HG02885 (cell line): Measurements from ENCODE around the gene GPRASP3.

Experiments used
- ATAC-seq: cut with Tn5 transposase; IDR thresholded peaks from one replicate; pipeline ENCODE4 v1.9.1; 2021; ENCODE audit warnings: mild to moderate bottlenecking; ENCODE audit not compliant: unreplicated experiment, poor library complexity

Gene GPRASP3

DNA sequence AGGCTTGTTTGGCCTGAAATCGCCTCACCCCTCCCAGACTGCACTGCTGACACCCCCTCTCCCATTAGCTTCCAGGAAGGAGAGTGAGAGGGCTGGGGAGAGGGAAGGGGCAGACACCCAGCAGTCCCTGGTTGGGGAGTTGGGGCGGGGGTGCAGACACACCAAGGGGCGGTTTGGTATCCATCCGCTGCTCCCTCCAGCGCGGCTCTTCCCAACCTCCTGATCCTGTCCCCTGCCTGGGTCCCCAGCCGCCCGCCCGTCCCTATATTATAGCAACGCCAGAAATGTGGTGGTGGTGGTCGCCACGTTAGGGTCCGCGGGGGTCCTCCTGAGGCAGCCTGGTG lies 24.9 kb downstream of the GPRASP3 start:
- no peak for ATAC-seq

DNA sequence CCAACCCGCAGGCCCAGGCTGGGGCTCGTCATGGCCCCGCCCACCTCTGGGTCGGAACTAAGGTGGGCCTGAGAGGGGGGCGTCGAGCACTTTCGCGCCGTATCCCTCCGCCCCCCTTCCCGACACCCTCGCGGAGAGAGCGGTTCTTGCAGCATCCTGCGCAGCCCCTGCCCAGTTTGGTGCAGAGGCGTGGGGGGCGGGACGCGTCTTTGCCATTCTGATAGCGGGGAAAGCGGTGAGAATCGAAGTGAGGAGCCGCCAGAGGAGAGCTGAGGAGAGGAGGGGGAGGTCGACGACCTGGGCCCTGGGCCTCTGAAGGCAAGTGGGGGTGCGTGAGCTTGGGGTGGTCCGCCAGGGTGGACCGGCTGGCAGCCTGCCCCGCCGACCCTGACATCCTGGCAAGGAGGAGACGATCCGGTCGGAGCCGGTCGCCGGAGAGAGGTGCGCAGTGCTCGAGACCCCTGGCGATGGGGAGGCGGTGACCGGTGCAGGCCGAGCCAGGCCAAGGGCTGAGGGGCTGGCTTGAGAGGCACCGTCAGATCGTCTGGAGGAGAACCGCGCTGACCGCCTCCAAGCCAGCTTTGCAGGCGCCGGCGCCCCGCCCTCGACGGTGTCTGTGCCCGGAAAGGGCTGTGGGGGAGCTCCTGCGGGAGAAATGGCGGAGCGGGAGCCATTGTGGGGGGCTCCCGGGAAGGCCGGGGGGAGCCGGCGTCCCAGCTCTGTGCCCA lies 25.5 kb downstream of the GPRASP3 start:
- ATAC-seq = no peak

DNA sequence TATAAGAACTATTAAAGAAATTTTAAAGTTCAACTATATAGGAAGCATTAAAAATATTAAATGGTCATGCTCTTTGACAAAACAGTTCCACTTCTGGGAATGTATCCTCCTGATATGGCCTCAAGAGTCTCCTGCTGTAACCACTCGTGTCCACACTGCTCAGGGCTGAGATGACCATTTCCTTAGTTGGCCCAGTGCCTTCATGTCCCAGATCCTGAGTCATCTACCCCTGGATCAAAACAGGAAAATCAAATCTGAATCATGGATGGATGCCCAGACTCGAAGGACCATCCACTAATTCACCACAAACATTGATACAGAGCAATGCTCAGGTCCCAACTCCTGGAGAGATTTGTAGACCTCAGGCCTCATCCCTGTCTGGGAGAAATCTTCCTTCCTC lies 44.7 kb downstream of the GPRASP3 start:
- no peak for ATAC-seq

DNA sequence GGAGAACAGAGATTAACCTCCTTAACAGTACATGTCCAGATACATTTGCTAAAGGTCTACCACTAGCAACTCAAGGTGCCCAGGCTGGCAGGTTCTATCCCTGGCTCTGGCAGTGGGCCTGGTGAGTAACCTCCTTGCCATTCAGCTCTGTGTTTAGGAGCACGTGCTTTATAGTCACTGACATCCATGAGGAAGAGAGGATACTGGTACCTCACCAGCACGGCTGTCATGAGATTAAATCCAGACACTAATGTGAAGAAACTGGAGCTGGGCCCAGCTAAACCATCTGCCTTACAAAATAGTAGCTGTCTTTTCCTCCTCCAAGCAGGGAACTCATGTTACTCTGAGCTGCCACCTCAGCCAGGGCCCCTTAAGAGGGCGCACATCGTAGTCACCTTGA lies 45.3 kb downstream of the GPRASP3 start:
- ATAC-seq = no peak

DNA sequence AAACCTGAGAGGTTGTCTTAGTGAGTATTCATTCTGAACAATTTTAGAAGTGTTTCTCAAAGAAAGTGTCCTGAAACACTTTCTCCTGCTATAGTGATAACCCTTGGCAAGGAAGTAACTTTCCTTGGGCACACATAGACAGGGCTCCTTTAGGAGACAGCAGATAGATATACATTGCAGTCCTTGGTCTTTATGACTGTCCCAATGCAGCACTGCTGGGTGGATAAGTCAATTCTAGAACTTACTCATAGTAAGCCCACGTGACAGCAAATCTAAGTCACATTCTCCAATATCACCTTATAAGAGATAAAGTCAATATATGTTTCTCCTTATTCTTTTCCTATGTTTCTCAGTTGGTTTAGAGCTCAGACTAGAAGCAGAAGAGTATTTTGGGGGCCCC lies 46.7 kb downstream of the GPRASP3 start:
- ATAC-seq = no peak

DNA sequence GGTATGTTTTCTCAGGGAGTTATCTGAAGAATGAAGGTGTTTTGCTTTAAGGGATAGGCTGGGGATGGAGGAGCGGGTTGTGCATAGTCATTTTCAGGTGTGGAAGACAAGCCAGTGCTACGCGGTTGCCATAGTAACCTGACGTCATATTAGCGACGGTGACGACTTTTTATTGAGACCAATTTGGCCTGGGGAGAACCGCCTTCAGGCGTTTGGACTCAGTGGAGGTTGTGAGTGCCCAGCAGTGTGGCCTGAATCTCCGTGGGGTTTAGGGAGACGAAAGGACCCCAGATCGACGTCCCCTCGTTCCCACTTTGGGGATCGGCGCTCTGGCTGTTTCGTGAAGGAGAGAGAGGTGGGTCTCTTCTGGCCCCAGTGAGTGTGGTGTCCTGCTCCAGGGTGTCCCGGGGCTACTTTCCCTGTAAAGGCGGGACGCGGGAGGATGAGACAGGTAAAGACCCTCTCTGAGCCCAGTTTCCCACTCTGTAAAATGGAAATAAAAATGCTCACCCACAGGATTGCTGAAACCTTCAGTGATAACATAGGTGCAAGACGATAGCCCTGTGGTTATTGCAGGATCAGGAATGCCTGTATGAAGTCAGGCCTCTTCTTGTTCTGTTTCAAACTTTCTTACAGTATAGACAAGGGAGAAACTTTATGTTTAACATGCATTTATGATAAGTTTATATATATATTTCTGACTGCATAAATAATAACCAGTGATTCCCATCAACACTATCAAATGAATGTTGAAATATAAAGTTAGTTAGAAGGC lies 48.6 kb downstream of the GPRASP3 start:
- peak; percentile 95 for ATAC-seq
